WTC11 (cell line): Measurements from ENCODE around the gene IFNL2.
"Not testable (repeated sequence)": the region's sequence is repeated elsewhere in the genome, so short reads cannot be mapped to it uniquely, and the experiment has no call there.

Experiments
- ARID4B ChIP-seq: sonication (generic); formaldehyde crosslinking; IDR thresholded peaks from 2 replicates; pipeline ENCODE4 v1.8.0; 2023; ENCODE audit warnings: missing genetic modification reagents, mild to moderate bottlenecking, borderline replicate concordance
- CREB1 ChIP-seq: sonication (generic); formaldehyde crosslinking; IDR thresholded peaks from 2 replicates; pipeline ENCODE4 v1.8.0; 2023; ENCODE audit warnings: mild to moderate bottlenecking, missing genetic modification reagents
- CREM ChIP-seq: sonication (generic); formaldehyde crosslinking; IDR thresholded peaks from 2 replicates; pipeline ENCODE4 v1.8.1; 2022; ENCODE audit warnings: mild to moderate bottlenecking, missing genetic modification reagents, moderate library complexity
- CTCF ChIP-seq: fragments of 200-600 bp; IDR thresholded peaks from 2 replicates; pipeline ENCODE4 v1.8.0; 2022; ENCODE audit warnings: antibody characterized with exemption
- E2F4 ChIP-seq: sonication (generic); formaldehyde crosslinking; IDR thresholded peaks from 2 replicates; pipeline ENCODE4 v1.8.1; 2022; ENCODE audit warnings: low read depth, mild to moderate bottlenecking, moderate library complexity, missing genetic modification reagents, borderline replicate concordance
- JUN ChIP-seq: sonication (generic); formaldehyde crosslinking; IDR thresholded peaks from 2 replicates; pipeline ENCODE4 v1.8.0; 2023; ENCODE audit warnings: mild to moderate bottlenecking, missing genetic modification reagents
- MXD4 ChIP-seq: fragments of 250-450 bp; sonication (Bioruptor Pico); IDR thresholded peaks from 2 replicates; pipeline ENCODE4 v1.8.0; 2021; ENCODE audit warnings: mild to moderate bottlenecking, moderate library complexity, borderline replicate concordance
- NR1H2 ChIP-seq: sonication (generic); formaldehyde crosslinking; IDR thresholded peaks from 2 replicates; pipeline ENCODE4 v1.9.0; 2021; ENCODE audit warnings: mild to moderate bottlenecking, moderate library complexity, missing genetic modification reagents
- RELA ChIP-seq: sonication (generic); formaldehyde crosslinking; IDR thresholded peaks from 2 replicates; pipeline ENCODE4 v1.8.1; 2022; ENCODE audit warnings: missing genetic modification reagents, mild to moderate bottlenecking, borderline replicate concordance
- SP1 ChIP-seq: sonication (generic); formaldehyde crosslinking; conservative IDR thresholded peaks from 2 replicates; pipeline ENCODE4 v1.8.1; 2022; ENCODE audit warnings: missing genetic modification reagents
- TEAD4 ChIP-seq: sonication (generic); formaldehyde crosslinking; IDR thresholded peaks from 2 replicates; pipeline ENCODE4 v1.8.0; 2022; ENCODE audit warnings: mild to moderate bottlenecking, missing genetic modification reagents
- ZNF425 ChIP-seq: fragments of 250-450 bp; sonication (Bioruptor Pico); conservative IDR thresholded peaks from 2 replicates; pipeline ENCODE4 v1.9.0; 2021; ENCODE audit warnings: mild to moderate bottlenecking

- TF ChIP-seq CTCF; ZNF425 (CRISPR knock-in tag); NR1H2; RELA (CRISPR knock-in tag); JUN; CREB1 (CRISPR knock-in tag); CREM (CRISPR knock-in tag); TEAD4 (CRISPR knock-in tag); E2F4; SP1 (CRISPR knock-in tag); MXD4 (CRISPR knock-in tag); ARID4B (CRISPR knock-in tag): not testable (repeated sequence)
These were observed 481 bp downstream of the IFNL2 start for GRCh38 chr19:39268531-39269223.
